Transverse colon (tissue), 3 donors: ENCODE measurements around the gene USP47.

Source experiments
- EP300 ChIP-seq: sonication (generic); formaldehyde crosslinking; IDR thresholded peaks from one replicate; pipeline ENCODE4 v1.6.1; 2017; ENCODE audit warnings: antibody characterized with exemption, low read depth
- TF ChIP-seq, protein P1 (sequence below), 5 experiments: fragments of 200-600 bp in 3 of 5; fragments of 450-650 bp in 2 of 5; sonication (generic) in 3 of 5; IDR thresholded peaks; 1 replicate in 2 of 5; 2 replicates in 3 of 5; pipeline ENCODE4 v1.5.1; 2016 to 2017; ENCODE audit warnings: antibody characterized with exemption in 5 of 5, inconsistent platforms in 3 of 5, mild to moderate bottlenecking in 2 of 5, moderate library complexity in 1 of 5

DNA sequence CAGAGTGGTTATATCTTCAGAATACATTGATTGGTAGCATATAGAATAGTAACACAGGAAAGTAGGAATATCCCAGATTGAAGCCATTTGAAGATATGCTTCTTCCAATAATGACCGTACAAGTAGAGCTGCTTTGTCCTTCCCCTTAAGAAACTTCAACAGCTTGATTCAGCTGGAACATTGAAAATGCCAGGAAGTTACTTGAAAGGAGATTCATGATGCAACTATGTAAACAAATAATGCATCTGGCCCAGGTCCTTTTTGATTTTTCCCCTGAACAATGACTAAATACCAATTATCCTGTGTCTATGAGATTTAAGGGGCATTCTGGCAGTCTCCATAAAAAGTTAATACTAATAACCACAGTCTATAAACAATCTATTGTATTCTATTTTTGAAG, 163.7 kb downstream of the USP47 start:
- TF ChIP-seq EP300, result no peak
- TF ChIP-seq, protein P1, sequence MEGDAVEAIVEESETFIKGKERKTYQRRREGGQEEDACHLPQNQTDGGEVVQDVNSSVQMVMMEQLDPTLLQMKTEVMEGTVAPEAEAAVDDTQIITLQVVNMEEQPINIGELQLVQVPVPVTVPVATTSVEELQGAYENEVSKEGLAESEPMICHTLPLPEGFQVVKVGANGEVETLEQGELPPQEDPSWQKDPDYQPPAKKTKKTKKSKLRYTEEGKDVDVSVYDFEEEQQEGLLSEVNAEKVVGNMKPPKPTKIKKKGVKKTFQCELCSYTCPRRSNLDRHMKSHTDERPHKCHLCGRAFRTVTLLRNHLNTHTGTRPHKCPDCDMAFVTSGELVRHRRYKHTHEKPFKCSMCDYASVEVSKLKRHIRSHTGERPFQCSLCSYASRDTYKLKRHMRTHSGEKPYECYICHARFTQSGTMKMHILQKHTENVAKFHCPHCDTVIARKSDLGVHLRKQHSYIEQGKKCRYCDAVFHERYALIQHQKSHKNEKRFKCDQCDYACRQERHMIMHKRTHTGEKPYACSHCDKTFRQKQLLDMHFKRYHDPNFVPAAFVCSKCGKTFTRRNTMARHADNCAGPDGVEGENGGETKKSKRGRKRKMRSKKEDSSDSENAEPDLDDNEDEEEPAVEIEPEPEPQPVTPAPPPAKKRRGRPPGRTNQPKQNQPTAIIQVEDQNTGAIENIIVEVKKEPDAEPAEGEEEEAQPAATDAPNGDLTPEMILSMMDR (IDR thresholded peaks at IDR 0.05), result no peak
